IPS-18c (cell line): ENCODE measurements around the gene PDE4D.

Source experiments
- H3K4me3 ChIP-seq: 2 replicates; pipeline ENCODE4 v1.7.0; 2013; ENCODE audit warnings: low read depth, mild to moderate bottlenecking, low read length, moderate library complexity; ENCODE audit not compliant: insufficient read depth
- H3K9me3 ChIP-seq: one replicate; pipeline ENCODE4 v1.6.1; 2013; ENCODE audit warnings: mild to moderate bottlenecking, low read length, moderate library complexity; ENCODE audit not compliant: control insufficient read depth, insufficient read depth

PDE4D gene

DNA sequence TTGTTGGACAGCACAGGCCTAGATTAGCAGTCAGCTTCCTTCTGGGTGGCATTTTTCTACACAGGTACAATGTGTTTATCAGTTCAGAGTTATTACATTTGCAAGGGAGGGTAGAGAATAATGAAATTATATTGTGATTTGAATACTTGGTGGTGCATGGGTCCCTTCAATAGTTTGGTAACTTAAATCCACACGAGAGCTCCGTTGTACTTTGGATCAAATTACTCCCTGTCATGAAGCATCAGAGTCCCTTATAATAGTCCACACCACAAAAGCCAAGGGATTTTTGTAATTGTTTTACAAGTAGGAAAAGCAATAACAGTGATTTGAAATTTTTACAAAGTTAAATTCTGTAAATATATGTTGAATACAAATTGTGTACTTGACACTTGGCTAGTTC is 552.4 kb downstream of the PDE4D start:
- Histone ChIP-seq H3K9me3 (no peaks in the 10 kb centered on the region), H3K4me3 (no peak overlapping the region)

- H3K4me3 ChIP-seq, result no peak overlapping the region
- no peaks in the 10 kb centered on the region for H3K9me3 ChIP-seq
These were observed 552.9 kb downstream of the PDE4D start for GRCh38 chr5:59340637-59341036.

GRCh38 chr5:59337240-59337639 is 556.3 kb downstream of the PDE4D start:
- H3K9me3 ChIP-seq, result no peaks in the 10 kb centered on the region
- H3K4me3 ChIP-seq, result no peak overlapping the region

DNA sequence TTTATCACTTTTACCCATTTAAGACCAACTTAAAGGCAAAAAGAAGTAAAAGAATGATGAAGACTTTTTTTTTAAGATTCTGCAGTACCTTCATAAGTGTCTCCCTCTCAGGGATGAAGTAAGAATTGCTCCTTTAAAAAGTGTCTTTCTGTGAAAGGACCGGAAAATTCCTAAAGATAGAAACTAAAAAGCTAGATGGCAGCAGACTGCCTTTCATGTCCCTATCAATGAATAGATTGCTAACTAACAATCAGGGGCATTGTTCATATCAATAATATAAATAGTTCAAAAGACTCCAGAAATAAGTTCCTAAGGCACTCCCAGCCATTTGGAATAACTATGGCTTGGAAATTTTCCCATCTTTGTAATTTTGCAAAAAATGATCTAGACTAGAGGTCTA is 558.0 kb downstream of the PDE4D start:
- Histone ChIP-seq H3K4me3 (no peak overlapping the region), H3K9me3 (peaks cover 2% of the 10 kb centered on the region)

- H3K9me3 ChIP-seq, result peaks cover 2% of the 10 kb centered on the region
- H3K4me3 ChIP-seq, result no peak overlapping the region
These were observed 560.1 kb downstream of the PDE4D start for GRCh38 chr5:59333416-59333815.

- Histone ChIP-seq H3K4me3 (no peak overlapping the region), H3K9me3 (peaks cover 2% of the 10 kb centered on the region)
These were observed 561.1 kb downstream of the PDE4D start for GRCh38 chr5:59332236-59332973.

DNA sequence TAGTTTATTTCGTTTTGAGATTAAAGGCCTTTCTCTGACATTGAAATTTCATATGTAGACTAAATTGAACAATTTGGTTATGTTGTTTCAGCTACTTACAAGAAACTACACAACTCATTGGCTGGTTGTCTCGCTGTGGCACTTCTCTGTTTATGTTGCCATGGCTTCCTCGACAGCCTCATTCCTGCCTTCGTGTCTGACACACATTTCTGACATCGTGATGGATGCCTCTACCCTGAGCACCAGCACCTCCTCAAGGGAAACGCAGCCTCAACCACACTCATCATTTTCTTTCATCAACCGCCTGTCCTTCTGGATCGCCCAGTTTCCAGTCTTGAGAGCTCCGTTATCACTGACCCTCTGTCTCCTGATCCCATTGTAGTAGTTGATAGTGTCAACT is 562.8 kb downstream of the PDE4D start:
- peaks cover 2% of the 10 kb centered on the region for H3K9me3 ChIP-seq
- H3K4me3 ChIP-seq, result no peak overlapping the region

DNA sequence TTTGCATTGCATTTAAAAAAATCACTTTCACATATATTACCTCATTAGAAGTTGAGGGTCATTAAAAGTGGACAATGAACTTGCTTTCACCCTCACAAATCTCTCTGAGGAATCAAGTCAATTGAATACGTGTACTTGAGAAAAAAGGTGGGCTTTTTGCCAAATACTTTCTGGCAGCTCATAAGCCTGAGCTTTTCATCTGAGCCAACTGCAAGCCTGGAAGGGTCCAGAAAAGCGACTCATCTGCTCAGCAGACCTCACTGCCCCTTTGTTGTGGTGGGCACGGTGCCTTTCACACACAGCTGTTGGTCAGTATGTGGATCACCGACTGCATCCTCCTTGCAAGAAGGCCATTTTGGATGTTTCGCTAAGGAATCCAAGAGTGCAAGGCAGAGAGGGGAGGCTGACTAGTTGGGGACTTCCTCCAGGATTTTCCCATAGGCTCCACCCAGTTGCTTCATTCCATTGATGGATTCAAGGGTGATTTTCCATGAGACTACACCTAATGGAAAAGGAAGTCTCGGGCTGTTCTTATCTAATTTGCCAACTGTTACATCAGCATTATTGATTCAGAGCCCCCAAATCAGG is 564.7 kb downstream of the PDE4D start:
- H3K4me3 ChIP-seq, result no peak overlapping the region

DNA sequence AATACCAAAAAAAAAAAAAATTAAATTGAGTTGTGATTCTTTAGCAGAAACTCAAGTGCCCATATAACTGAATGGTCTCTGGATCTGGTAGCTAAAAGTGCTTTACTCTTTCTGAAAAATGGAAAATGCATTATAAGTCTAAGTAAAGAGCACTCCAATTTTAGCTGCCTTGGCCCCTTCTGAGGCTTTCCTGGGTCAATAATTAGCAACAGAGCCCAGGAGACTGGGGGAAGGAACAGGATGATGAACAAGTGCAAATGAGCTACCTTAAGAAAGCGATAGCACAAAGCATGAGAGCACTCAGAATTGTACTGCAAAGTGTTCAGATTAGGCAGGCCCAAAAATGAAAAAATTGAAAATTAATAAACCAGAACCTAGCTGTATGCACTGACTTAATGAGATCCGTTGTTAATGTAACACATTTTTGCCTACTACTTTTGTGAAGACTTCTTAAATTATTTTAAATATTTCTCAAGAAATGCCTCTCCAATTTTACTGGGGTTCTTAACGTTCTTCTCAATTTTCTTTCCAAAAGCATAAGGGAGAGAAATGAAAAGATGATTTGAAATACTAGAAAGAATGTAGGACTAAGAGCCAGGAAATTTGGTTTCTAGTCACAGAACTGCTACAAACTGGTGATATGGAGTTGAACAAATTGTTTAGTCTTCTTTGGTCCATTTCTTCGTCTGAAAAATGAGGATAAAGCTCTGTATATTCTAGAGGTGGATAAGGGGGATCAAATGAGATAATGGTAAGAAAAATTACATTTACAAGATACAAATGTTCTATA is 566.1 kb downstream of the PDE4D start:
- Histone ChIP-seq H3K9me3 (peaks cover 2% of the 10 kb centered on the region), H3K4me3 (no peak overlapping the region)

More for the DNA sequence above, 564.7 kb downstream of the PDE4D start:
- H3K9me3 ChIP-seq, result peaks cover 2% of the 10 kb centered on the region

- Histone ChIP-seq H3K9me3 (peaks cover 2% of the 10 kb centered on the region), H3K4me3 (no peak overlapping the region)
These were observed 566.9 kb downstream of the PDE4D start for GRCh38 chr5:59326596-59326995.

DNA sequence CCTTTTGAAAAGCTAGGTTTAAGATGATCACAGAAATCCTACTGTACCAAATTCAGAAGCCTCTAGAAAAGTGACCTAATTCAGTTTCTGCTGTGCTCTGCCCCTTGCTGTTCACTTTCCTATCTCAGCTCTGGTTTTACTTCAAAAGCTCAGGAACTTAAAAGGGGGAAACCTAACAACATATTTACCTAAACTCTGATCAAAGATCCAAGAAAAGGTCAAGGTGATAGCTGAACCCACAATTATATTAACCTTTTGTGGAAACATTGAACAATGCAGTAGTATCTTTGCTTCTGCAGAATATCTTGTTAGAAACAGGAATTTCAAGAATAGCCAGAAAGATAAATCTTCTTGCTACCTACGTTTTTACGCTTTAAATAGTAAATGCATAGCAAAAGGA is 568.5 kb downstream of the PDE4D start:
- no peaks in the 10 kb centered on the region for H3K9me3 ChIP-seq
- no peak overlapping the region for H3K4me3 ChIP-seq

GRCh38 chr5:59322894-59323293 is 570.6 kb downstream of the PDE4D start:
- no peak overlapping the region for H3K4me3 ChIP-seq
- H3K9me3 ChIP-seq, result no peaks in the 10 kb centered on the region

DNA sequence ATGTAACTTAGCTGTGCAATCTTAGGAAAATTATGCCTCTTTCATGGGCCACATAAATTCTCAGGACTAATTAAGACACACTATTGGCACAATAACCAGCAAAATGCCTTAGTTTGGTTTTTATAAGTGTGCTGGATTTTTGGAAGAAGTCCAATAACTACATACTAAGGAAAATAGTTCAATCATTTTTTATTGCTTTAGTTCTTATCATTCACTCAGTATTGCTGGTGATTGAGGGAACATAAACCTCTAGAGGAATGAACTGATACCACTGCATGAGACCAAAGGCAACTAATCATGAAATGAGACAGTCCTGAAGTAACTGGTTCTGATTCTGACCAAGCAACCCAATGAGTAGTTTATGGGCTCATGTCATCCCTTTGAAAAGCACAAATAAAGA is 571.5 kb downstream of the PDE4D start:
- H3K4me3 ChIP-seq, result no peak overlapping the region

GRCh38 chr5:59321642-59322041 is 571.9 kb downstream of the PDE4D start:
- H3K4me3 ChIP-seq, result no peak overlapping the region
- H3K9me3 ChIP-seq, result no peaks in the 10 kb centered on the region

More for the DNA sequence above, 571.5 kb downstream of the PDE4D start:
- H3K9me3 ChIP-seq, result no peaks in the 10 kb centered on the region

- Histone ChIP-seq H3K9me3 (no peaks in the 10 kb centered on the region), H3K4me3 (no peak overlapping the region)
These were observed 573.1 kb downstream of the PDE4D start for GRCh38 chr5:59320420-59320819.

GRCh38 chr5:59319250-59319649 is 574.3 kb downstream of the PDE4D start:
- no peak overlapping the region for H3K4me3 ChIP-seq
- no peaks in the 10 kb centered on the region for H3K9me3 ChIP-seq

- no peak overlapping the region for H3K4me3 ChIP-seq
- no peaks in the 10 kb centered on the region for H3K9me3 ChIP-seq
These were observed 575.7 kb downstream of the PDE4D start for GRCh38 chr5:59317774-59318205.
